H1 (cell line): ENCODE data around the gene ATP9B. TPM values are rescaled to one million over a fixed set of nuclear protein-coding genes. Genes with fewer than 3 reads are reported as not detected.

ENCODE experiments used
- CTCF ChIA-PET: fragments of 300-600 bp; sonication (Branson Sonifier 250); formaldehyde crosslinking; loops from one replicate; lab custom pipeline; 2021; ENCODE audit not compliant: partially characterized antibody; lab: Charles Lee
- POLR2A ChIA-PET: fragments of 300-600 bp; sonication (Branson Sonifier 250); formaldehyde crosslinking; loops from one replicate; lab custom pipeline; 2021; ENCODE audit warnings: inconsistent platforms; ENCODE audit not compliant: partially characterized antibody; lab: Charles Lee
- DNase-seq, 2 experiments: peaks; one replicate each; pipeline versions ENCODE4 v3.0.0 to v3.0.0-alpha.2; 2010 to 2022; ENCODE audit warnings: low spot score in 2 of 2, low read depth in 1 of 2, mixed read lengths in 1 of 2
- FAIRE-seq: peaks from 2 replicates; lab custom pipeline; 2011; peaks lifted over from hg19 to GRCh38; lab: Jason Lieb, UNC
- H2AFZ ChIP-seq: 2 replicates; pipeline ENCODE4 v1.8.1; 2012; ENCODE audit warnings: low read length, inconsistent platforms
- H2AK5ac ChIP-seq: 2 replicates; pipeline ENCODE4 v1.6.1; 2013; ENCODE audit warnings: low read depth, low read length
- H2BK120ac ChIP-seq: replicated peaks from 2 replicates; pipeline ENCODE3; 2013; ENCODE audit warnings: low read depth, low read length, inconsistent platforms
- H2BK12ac ChIP-seq: 2 replicates; pipeline ENCODE4 v1.6.1; 2013; ENCODE audit warnings: low read depth, low read length
- H2BK15ac ChIP-seq: 2 replicates; pipeline ENCODE4 v1.6.1; 2013; ENCODE audit warnings: low read length
- H2BK20ac ChIP-seq: 2 replicates; pipeline ENCODE4 v1.6.1; 2013; ENCODE audit warnings: low read length
- H2BK5ac ChIP-seq: 2 replicates; pipeline ENCODE4 v1.6.1; 2013; ENCODE audit warnings: low read depth, low read length
- H3K14ac ChIP-seq: 2 replicates; pipeline ENCODE4 v1.6.1; 2013; ENCODE audit warnings: inconsistent platforms; ENCODE audit not compliant: insufficient read length
- H3K18ac ChIP-seq: 2 replicates; pipeline ENCODE4 v1.6.1; 2013; ENCODE audit warnings: low read length; ENCODE audit errors: extremely low read depth
- H3K23ac ChIP-seq: 2 replicates; pipeline ENCODE4 v1.6.1; 2013; ENCODE audit warnings: inconsistent platforms; ENCODE audit not compliant: insufficient read length
- H3K23me2 ChIP-seq: 2 replicates; pipeline ENCODE4 v1.6.1; 2013; ENCODE audit warnings: low read depth, low read length
- H3K27ac ChIP-seq: 2 replicates; pipeline ENCODE4 v1.6.1; 2011; ENCODE audit warnings: low read depth, low read length, inconsistent platforms
- H3K27me3 ChIP-seq, 4 experiments: replicated peaks in 1 of 4; 1 replicate in 1 of 4; 2 replicates in 3 of 4; pipeline versions ENCODE4 v1.6.1 to v1.8.1; 2011 to 2013; ENCODE audit warnings: low read length in 3 of 4, mild to moderate bottlenecking in 3 of 4, inconsistent platforms in 2 of 4, mixed read lengths in 2 of 4, moderate library complexity in 1 of 4; ENCODE audit not compliant: control insufficient read depth in 3 of 4, insufficient read depth in 3 of 4; ENCODE audit errors: extremely low read depth in 1 of 4
- H3K36me3 ChIP-seq, 4 experiments: 2 replicates each; pipeline versions ENCODE4 v1.6.1 to v1.8.1; 2011 to 2013; ENCODE audit warnings: mild to moderate bottlenecking in 4 of 4, low read length in 3 of 4, moderate library complexity in 2 of 4, control low read depth in 1 of 4, inconsistent platforms in 1 of 4; ENCODE audit not compliant: insufficient read depth in 4 of 4, control insufficient read depth in 2 of 4
- H3K4ac ChIP-seq: replicated peaks from 2 replicates; pipeline ENCODE3; 2013; ENCODE audit warnings: low read length, low read depth, mixed read lengths, inconsistent platforms; ENCODE audit not compliant: insufficient read length
- H3K4me1 ChIP-seq, 4 experiments: replicated peaks in 1 of 4; 1 replicate in 1 of 4; 2 replicates in 3 of 4; pipeline versions ENCODE4 v1.6.1 to v1.8.1; 2011 to 2013; ENCODE audit warnings: low read length in 3 of 4, inconsistent platforms in 2 of 4, mixed read lengths in 1 of 4; ENCODE audit not compliant: insufficient read depth in 4 of 4, control insufficient read depth in 3 of 4
- H3K4me2 ChIP-seq, 2 experiments: 2 replicates each; pipeline versions ENCODE4 v1.6.1 to v1.8.1; 2011 to 2013; ENCODE audit warnings: low read depth in 2 of 2, low read length in 2 of 2, control low read depth in 1 of 2, inconsistent platforms in 1 of 2, mild to moderate bottlenecking in 1 of 2; ENCODE audit not compliant: insufficient read depth in 1 of 2
- H3K4me3 ChIP-seq, 4 experiments: fragments of 200-600, 300-600 bp in 1 of 4; sonication (generic), shearing (Covaris generic), sonication (Bioruptor Twin) in 1 of 4; 2 replicates each; pipeline versions ENCODE4 v1.5.1 to v1.8.1; 2011 to 2016; ENCODE audit warnings: low read length in 4 of 4, low read depth in 3 of 4, control low read depth in 2 of 4, inconsistent platforms in 2 of 4, mild to moderate bottlenecking in 2 of 4, mixed read lengths in 1 of 4, moderate library complexity in 1 of 4; ENCODE audit not compliant: insufficient read depth in 2 of 4; ENCODE audit errors: extremely low read depth in 1 of 4
- H3K56ac ChIP-seq: replicated peaks from 2 replicates; pipeline ENCODE3; 2013; ENCODE audit warnings: low read depth, mild to moderate bottlenecking, mixed read lengths, low read length, inconsistent platforms; ENCODE audit not compliant: insufficient read length
- H3K79me1 ChIP-seq: 2 replicates; pipeline ENCODE4 v1.6.1; 2013; ENCODE audit warnings: low read depth, low read length, control low read depth
- H3K79me2 ChIP-seq, 2 experiments: 2 replicates each; pipeline versions ENCODE4 v1.6.1 to v1.8.1; 2012 to 2013; ENCODE audit warnings: low read length in 2 of 2, mild to moderate bottlenecking in 2 of 2, inconsistent platforms in 1 of 2; ENCODE audit not compliant: insufficient read depth in 2 of 2, control insufficient read depth in 1 of 2
- H3K9ac ChIP-seq, 4 experiments: replicated peaks in 1 of 4; 1 replicate in 1 of 4; 2 replicates in 3 of 4; pipeline versions ENCODE4 v1.6.1 to v1.8.1; 2011 to 2013; ENCODE audit warnings: low read depth in 3 of 4, low read length in 3 of 4, control low read depth in 2 of 4, mild to moderate bottlenecking in 2 of 4, moderate library complexity in 2 of 4, inconsistent platforms in 1 of 4; ENCODE audit errors: extremely low read depth in 1 of 4
- H3K9me3 ChIP-seq, 2 experiments: 2 replicates each; pipeline versions ENCODE4 v1.6.1 to v1.8.1; 2012 to 2013; ENCODE audit warnings: mild to moderate bottlenecking in 2 of 2, moderate library complexity in 2 of 2, control low read depth in 1 of 2, inconsistent platforms in 1 of 2, low read depth in 1 of 2, low read length in 1 of 2, mixed read lengths in 1 of 2; ENCODE audit not compliant: insufficient read depth in 2 of 2
- H4K20me1 ChIP-seq, 2 experiments: replicated peaks in 1 of 2; 2 replicates each; pipeline versions ENCODE3 to v1.8.1; 2011 to 2013; ENCODE audit warnings: inconsistent platforms in 2 of 2, low read length in 2 of 2, mild to moderate bottlenecking in 1 of 2; ENCODE audit not compliant: insufficient read depth in 2 of 2, control insufficient read depth in 1 of 2
- H4K5ac ChIP-seq: 2 replicates; pipeline ENCODE4 v1.6.1; 2013; ENCODE audit warnings: low read length, low read depth, mixed read lengths, inconsistent platforms; ENCODE audit not compliant: insufficient read length
- H4K8ac ChIP-seq: 2 replicates; pipeline ENCODE4 v1.8.0; 2013; ENCODE audit warnings: mild to moderate bottlenecking, moderate library complexity, low read length, inconsistent platforms; ENCODE audit not compliant: insufficient read depth; ENCODE audit errors: extremely low read depth
- H4K91ac ChIP-seq: replicated peaks from 2 replicates; pipeline ENCODE3; 2013; ENCODE audit warnings: low read length, mixed read lengths, inconsistent platforms; ENCODE audit not compliant: insufficient read length
- CBX5 ChIP-seq: fragments of 300-800, 300-1000 bp; sonication (generic); IDR thresholded peaks from 2 replicates; pipeline ENCODE4 v1.7.1; 2016; ENCODE audit warnings: antibody characterized with exemption, low read length, low read depth
- EP300 ChIP-seq, 2 experiments: IDR thresholded peaks; 1 replicate in 1 of 2; 2 replicates in 1 of 2; pipeline ENCODE4 v1.6.1; 2011 to 2012; ENCODE audit warnings: low read depth in 2 of 2, low read length in 2 of 2, mild to moderate bottlenecking in 2 of 2, borderline replicate concordance in 1 of 2, inconsistent platforms in 1 of 2, moderate library complexity in 1 of 2
- EZH2 ChIP-seq: fragments of 200-600 bp; sonication (generic); IDR thresholded peaks from 2 replicates; pipeline ENCODE4 v1.7.1; 2012; ENCODE audit warnings: low read depth, mild to moderate bottlenecking, moderate library complexity, low read length, inconsistent platforms; ENCODE audit not compliant: severe bottlenecking
- JUN ChIP-seq: IDR thresholded peaks from 2 replicates; pipeline ENCODE4 v1.6.1; 2011; ENCODE audit warnings: low read depth, mild to moderate bottlenecking, improper control_type of control experiment, low read length
- KDM1A ChIP-seq: fragments of 200-600, 300-600 bp; sonication (generic); IDR thresholded peaks from 2 replicates; pipeline ENCODE4 v1.7.1; 2016; ENCODE audit warnings: mild to moderate bottlenecking, low read length, borderline replicate concordance
- KDM4A ChIP-seq: IDR thresholded peaks from one replicate; pipeline ENCODE4 v1.7.1; 2012; ENCODE audit warnings: low read depth, mild to moderate bottlenecking, moderate library complexity, low read length, inconsistent platforms; ENCODE audit not compliant: severe bottlenecking
- KDM5A ChIP-seq: fragments of 200-600 bp; IDR thresholded peaks from 2 replicates; pipeline ENCODE4 v1.7.1; 2012; ENCODE audit warnings: mild to moderate bottlenecking, low read length, inconsistent platforms, mixed read lengths
- MAFK ChIP-seq: IDR thresholded peaks from 2 replicates; pipeline ENCODE4 v1.6.1; 2012; ENCODE audit warnings: low read depth, mild to moderate bottlenecking, improper control_type of control experiment, low read length
- PHF8 ChIP-seq: fragments of 200-600 bp; sonication (generic); conservative IDR thresholded peaks from 2 replicates; pipeline ENCODE4 v1.7.1; 2012; ENCODE audit warnings: low read depth, mild to moderate bottlenecking, inconsistent platforms, low read length, moderate library complexity
- RFX5 ChIP-seq: IDR thresholded peaks from 2 replicates; pipeline ENCODE4 v1.6.1; 2011; ENCODE audit warnings: low read depth, low read length, improper control_type of control experiment, borderline replicate concordance
- SIN3A ChIP-seq, 2 experiments: IDR thresholded peaks in 1 of 2; conservative IDR thresholded peaks in 1 of 2; 2 replicates each; pipeline ENCODE4 v1.6.1; 2011 to 2012; ENCODE audit warnings: low read length in 2 of 2, improper control_type of control experiment in 1 of 2, low read depth in 1 of 2, mild to moderate bottlenecking in 1 of 2
- WGBS, 2 experiments: shearing (Covaris generic) in 1 of 2; methylation state at CpG; one replicate each; pipeline versions ENCODE4 v1.1.6 to v1.1.7; 2013 to 2015; ENCODE audit warnings: low lambda C conversion rate in 2 of 2, mixed read lengths in 2 of 2, inconsistent platforms in 1 of 2, low coverage in 1 of 2, missing lambda C conversion rate in 1 of 2; ENCODE audit not compliant: insufficient replicate concordance in 2 of 2, insufficient coverage in 1 of 2, insufficient read length in 1 of 2; ENCODE audit errors: extremely low coverage in 1 of 2, missing lambda C conversion rate in 1 of 2; 5-methylcytosine and 5-hydroxymethylcytosine counted together
- polyA plus RNA-seq, 7 experiments: library from polyadenylated mRNA; depleted of rRNA in 3 of 7; stranded (reverse) in 5 of 7; unstranded in 2 of 7; fragments of >200 nt in 5 of 7; fragments of 200-250 nt in 2 of 7; gene quantifications; 1 replicate in 5 of 7; 2 replicates in 1 of 7; 4 replicates in 1 of 7; pipeline versions ENCODE4 v1.2.1 to v1.2.3, GENCODE V29; 2011 to 2013; ENCODE audit warnings: missing spikeins in 2 of 7, mixed read lengths in 2 of 7
- total RNA-seq: library from RNA; stranded (reverse); fragmentation: NEBNext Ultra II Directional; extraction: Animal tissue kit (Norgen Biotek cat#: 25700); gene quantifications from 2 replicates; pipeline ENCODE4 v1.2.1, GENCODE V29; 2021
- TF ChIP-seq, protein P1 (sequence below): IDR thresholded peaks from 2 replicates; pipeline ENCODE4 v1.6.1; 2012; ENCODE audit warnings: inconsistent platforms
- TF ChIP-seq, protein P2 (sequence below): IDR thresholded peaks from 2 replicates; pipeline ENCODE4 v1.6.1; 2012; ENCODE audit warnings: inconsistent platforms

Gene ATP9B
- total and polyA plus RNA-seq, 2 of the 8 experiments (the other 6 are each of a cell fraction or from before 2014, with no cell fraction given): 15.1 to 21.7 TPM

DNA sequence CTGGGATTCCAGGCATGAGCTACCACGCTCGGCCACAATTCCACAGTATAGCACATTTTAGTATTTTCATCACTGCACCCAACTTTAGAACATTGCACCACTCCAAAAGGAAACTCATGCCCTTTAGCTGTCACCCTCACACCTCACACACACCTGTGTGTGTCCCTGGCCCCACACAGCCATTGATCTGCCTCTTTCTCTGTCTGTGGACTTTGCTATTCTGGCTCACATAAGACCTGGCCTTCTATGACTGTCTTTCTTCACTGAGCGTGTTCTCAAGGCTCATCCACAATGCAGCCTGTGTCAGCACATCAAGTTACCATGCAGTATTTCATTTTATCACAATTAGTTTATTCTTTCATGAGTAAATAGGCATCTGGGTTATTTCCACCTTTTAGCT, 19.7 kb upstream of the ATP9B start:
- Histone ChIP-seq H3K4ac (no peak overlapping the region), H3K56ac (no peak overlapping the region), H3K23ac (no peak overlapping the region), H2BK5ac (no peak overlapping the region), H4K8ac (no peak overlapping the region), H3K36me3 (no peaks in the 10 kb centered on the region), H3K23me2 (no peaks in the 10 kb centered on the region), H3K4me1 (no peaks in the 10 kb centered on the region), H2BK15ac (no peak overlapping the region), H3K9ac (no peak overlapping the region), H4K20me1 (no peaks in the 10 kb centered on the region), H2BK20ac (no peak overlapping the region), H3K4me2 (no peak overlapping the region), H3K14ac (no peak overlapping the region), H4K5ac (no peak overlapping the region), H3K27ac (no peak overlapping the region), H2BK120ac (no peak overlapping the region), H2BK12ac (no peak overlapping the region), H3K18ac (no peak overlapping the region), H2AK5ac (no peak overlapping the region), H3K79me2 (no peaks in the 10 kb centered on the region), H4K91ac (no peak overlapping the region), H3K27me3 (no peaks in the 10 kb centered on the region), H3K79me1 (no peaks in the 10 kb centered on the region), H3K4me3 (no peak overlapping the region), H3K9me3 (no peaks in the 10 kb centered on the region), H2AFZ (no peak overlapping the region)
- CTCF ChIA-PET: interaction anchor here (1.5 kb wide), 1 partner anchor 23 kb away, joined by 6 read pairs; no protein-coding TSS in a partner anchor
- no peak for FAIRE-seq
- DNase-seq: no peak
- 75% methylated on average over 3 of the region's 3 CpGs; no CpG with 5 or more reads in 1 of the 2 experiments for WGBS, 2 experiments
- POLR2A ChIA-PET: no interaction called here
- TF ChIP-seq KDM1A (no peak), KDM4A (no peak), MAFK (no peak), EP300 (IDR thresholded peaks at IDR 0.05; ENCODE audit: borderline replicate concordance in 1 of 2, low read depth in 2 of 2, low read length in 2 of 2) (no peak), KDM5A (no peak), RFX5 (no peak), JUN (no peak), PHF8 (no peak), CBX5 (no peak), SIN3A (conservative IDR thresholded peaks at IDR 0.05 in 1 of 2, IDR thresholded peaks at IDR 0.05 in 1 of 2; ENCODE audit: low read depth in 1 of 2, low read length in 2 of 2) (no peak), EZH2 (no peak)
- TF ChIP-seq, protein P1, sequence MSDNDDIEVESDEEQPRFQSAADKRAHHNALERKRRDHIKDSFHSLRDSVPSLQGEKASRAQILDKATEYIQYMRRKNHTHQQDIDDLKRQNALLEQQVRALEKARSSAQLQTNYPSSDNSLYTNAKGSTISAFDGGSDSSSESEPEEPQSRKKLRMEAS: no peak
- TF ChIP-seq, protein P2, sequence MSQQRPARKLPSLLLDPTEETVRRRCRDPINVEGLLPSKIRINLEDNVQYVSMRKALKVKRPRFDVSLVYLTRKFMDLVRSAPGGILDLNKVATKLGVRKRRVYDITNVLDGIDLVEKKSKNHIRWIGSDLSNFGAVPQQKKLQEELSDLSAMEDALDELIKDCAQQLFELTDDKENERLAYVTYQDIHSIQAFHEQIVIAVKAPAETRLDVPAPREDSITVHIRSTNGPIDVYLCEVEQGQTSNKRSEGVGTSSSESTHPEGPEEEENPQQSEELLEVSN: no peak
